CD4-positive, alpha-beta T cell treated with Interleukin-17A for 4 hours (primary cell): Measurements from ENCODE around the gene GAS6.
A peak's percentile ranks its signal among the peaks of the same experiment; 100 is the strongest.

ENCODE experiments used
- DNase-seq: peaks from one replicate; pipeline ENCODE4 v3.0.0-alpha.2; 2020; ENCODE audit warnings: mixed read lengths

The GAS6 gene

GRCh38 chr13:113818700-113819295 lies 45.1 kb downstream of the GAS6 start:
- no peak for DNase-seq

GRCh38 chr13:113817860-113818691 lies 45.8 kb downstream of the GAS6 start:
- no peak for DNase-seq

- DNase-seq, result peak; percentile 94
Measured at GRCh38 chr13:113816946-113817859, 46.7 kb downstream of the GAS6 start.

GRCh38 chr13:113816254-113816929 lies 47.5 kb downstream of the GAS6 start:
- DNase-seq, result peak; percentile 12

GRCh38 chr13:113815151-113816058 lies 48.5 kb downstream of the GAS6 start:
- peak; percentile 20 for DNase-seq

- DNase-seq, result no peak
Measured at GRCh38 chr13:113814435-113814821, 49.4 kb downstream of the GAS6 start.

- no peak for DNase-seq
Measured at GRCh38 chr13:113813749-113814434, 50.0 kb downstream of the GAS6 start.

GRCh38 chr13:113813070-113813748 lies 50.7 kb downstream of the GAS6 start:
- DNase-seq, result no peak

GRCh38 chr13:113812178-113813040 lies 51.5 kb downstream of the GAS6 start:
- DNase-seq, result no peak

GRCh38 chr13:113811081-113811928 lies 52.6 kb downstream of the GAS6 start:
- DNase-seq, result no peak

- DNase-seq, result no peak
Measured at GRCh38 chr13:113810640-113811039, 53.2 kb downstream of the GAS6 start.

GRCh38 chr13:113809934-113810333 lies 53.9 kb downstream of the GAS6 start:
- no peak for DNase-seq

GRCh38 chr13:113808058-113808834 lies 55.6 kb downstream of the GAS6 start:
- DNase-seq, result no peak

GRCh38 chr13:113806526-113806925 lies 57.4 kb downstream of the GAS6 start:
- no peak for DNase-seq

- no peak for DNase-seq
Measured at GRCh38 chr13:113806104-113806471, 57.8 kb downstream of the GAS6 start.

- DNase-seq, result no peak
Measured at GRCh38 chr13:113805431-113806103, 58.3 kb downstream of the GAS6 start.
